Measurements from ENCODE around the gene SH3RF1. TPM values are rescaled to one million over a fixed set of nuclear protein-coding genes. Genes with fewer than 3 reads are reported as not detected.

SH3RF1 gene
- total and polyA plus RNA-seq, 8 donors, result 3.4 to 47.8 (median 18.9) TPM

- peaks cover 39 to 92% (median 65%) of the 10 kb centered on the region in 4 donors for H3K4me1 ChIP-seq
- peak overlapping the region; percentile 32 to 88 (median 65) for H3K27ac ChIP-seq
- no peak for TF ChIP-seq EP300 (IDR thresholded peaks at IDR 0.05)
- no peak for TF ChIP-seq POLR2A (IDR thresholded peaks at IDR 0.05)
- TF ChIP-seq, protein P1, sequence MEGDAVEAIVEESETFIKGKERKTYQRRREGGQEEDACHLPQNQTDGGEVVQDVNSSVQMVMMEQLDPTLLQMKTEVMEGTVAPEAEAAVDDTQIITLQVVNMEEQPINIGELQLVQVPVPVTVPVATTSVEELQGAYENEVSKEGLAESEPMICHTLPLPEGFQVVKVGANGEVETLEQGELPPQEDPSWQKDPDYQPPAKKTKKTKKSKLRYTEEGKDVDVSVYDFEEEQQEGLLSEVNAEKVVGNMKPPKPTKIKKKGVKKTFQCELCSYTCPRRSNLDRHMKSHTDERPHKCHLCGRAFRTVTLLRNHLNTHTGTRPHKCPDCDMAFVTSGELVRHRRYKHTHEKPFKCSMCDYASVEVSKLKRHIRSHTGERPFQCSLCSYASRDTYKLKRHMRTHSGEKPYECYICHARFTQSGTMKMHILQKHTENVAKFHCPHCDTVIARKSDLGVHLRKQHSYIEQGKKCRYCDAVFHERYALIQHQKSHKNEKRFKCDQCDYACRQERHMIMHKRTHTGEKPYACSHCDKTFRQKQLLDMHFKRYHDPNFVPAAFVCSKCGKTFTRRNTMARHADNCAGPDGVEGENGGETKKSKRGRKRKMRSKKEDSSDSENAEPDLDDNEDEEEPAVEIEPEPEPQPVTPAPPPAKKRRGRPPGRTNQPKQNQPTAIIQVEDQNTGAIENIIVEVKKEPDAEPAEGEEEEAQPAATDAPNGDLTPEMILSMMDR (IDR thresholded peaks at IDR 0.05), result no peak
- TF ChIP-seq POLR2AphosphoS5 (IDR thresholded peaks at IDR 0.05), result peak in 1 of 3 donors; percentile 20
- 29 to 70% (median 48%) methylated on average over 1 of the region's 1 CpG for WGBS, 5 donors
- H3K36me3 ChIP-seq, result no peaks in the 10 kb centered on the region
- intact Hi-C loops (cut with DNase I; ENCODE audit: low total_unique reads), result no loop called here
- H3K9me3 ChIP-seq, result no peaks in the 10 kb centered on the region
- DNase-seq, result no peak
- H3K27me3 ChIP-seq, result no peaks in the 10 kb centered on the region
- H3K4me3 ChIP-seq, result no peak overlapping the region
These were observed 20.0 kb downstream of the SH3RF1 start for GRCh38 chr4:169250796-169251195.

DNA sequence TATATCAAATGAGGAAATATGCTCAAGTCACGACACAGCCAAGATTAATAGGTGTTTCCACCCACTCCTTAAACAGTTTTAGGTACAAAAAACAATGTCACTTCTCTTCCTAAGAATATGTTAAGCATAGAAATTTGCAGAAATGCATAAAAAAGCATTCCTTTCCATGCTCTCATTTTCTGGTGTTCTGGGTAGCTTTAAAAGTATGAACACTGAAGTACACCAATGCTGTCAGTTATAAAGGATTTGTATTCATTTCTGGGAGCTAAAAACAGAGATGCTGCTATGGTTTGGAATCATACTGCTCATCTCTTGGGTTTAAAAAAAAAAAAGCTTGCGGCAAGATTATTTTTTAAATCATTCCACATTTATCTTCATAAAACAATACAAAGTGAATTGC is 20.8 kb downstream of the SH3RF1 start:
- Histone ChIP-seq H3K36me3 (no peaks in the 10 kb centered on the region), H3K4me1 (peaks cover 35 to 90% (median 58%) of the 10 kb centered on the region in 4 donors), H3K27ac (peak overlapping the region in 4 of 5 donors; percentile 63 to 88 (median 75)), H3K4me3 (no peak overlapping the region), H3K27me3 (no peaks in the 10 kb centered on the region), H3K9me3 (no peaks in the 10 kb centered on the region)
- 28 to 45% (median 42%) methylated on average over 2 of the region's 2 CpGs for WGBS, 5 donors
- no peak for DNase-seq
- TF ChIP-seq, protein P1 (IDR thresholded peaks at IDR 0.05), result no peak
- no peak for TF ChIP-seq EP300 (IDR thresholded peaks at IDR 0.05)
- no peak for TF ChIP-seq POLR2AphosphoS5 (IDR thresholded peaks at IDR 0.05)
- TF ChIP-seq POLR2A (IDR thresholded peaks at IDR 0.05), result no peak
- intact Hi-C loops (cut with DNase I; ENCODE audit: low total_unique reads), result no loop called here

GRCh38 chr4:169249214-169249973 is 21.4 kb downstream of the SH3RF1 start:
- Histone ChIP-seq H3K27ac (peak overlapping the region; percentile 63 to 88 (median 83)), H3K27me3 (no peaks in the 10 kb centered on the region), H3K4me1 (peaks cover 29 to 90% (median 53%) of the 10 kb centered on the region in 4 donors), H3K4me3 (no peak overlapping the region), H3K36me3 (no peaks in the 10 kb centered on the region), H3K9me3 (no peaks in the 10 kb centered on the region)
- DNase-seq, result peak in 1 of 2 donors; percentile 83
- WGBS, 5 donors, result 41 to 49% (median 45%) methylated on average over 6 of the region's 6 CpGs
- no peak for TF ChIP-seq EP300 (IDR thresholded peaks at IDR 0.05)
- TF ChIP-seq, protein P1 (IDR thresholded peaks at IDR 0.05), result no peak
- TF ChIP-seq POLR2AphosphoS5 (IDR thresholded peaks at IDR 0.05), result peak in 2 of 3 donors; percentile 51 to 79
- intact Hi-C loops (cut with DNase I; ENCODE audit: low total_unique reads), result no loop called here

DNA sequence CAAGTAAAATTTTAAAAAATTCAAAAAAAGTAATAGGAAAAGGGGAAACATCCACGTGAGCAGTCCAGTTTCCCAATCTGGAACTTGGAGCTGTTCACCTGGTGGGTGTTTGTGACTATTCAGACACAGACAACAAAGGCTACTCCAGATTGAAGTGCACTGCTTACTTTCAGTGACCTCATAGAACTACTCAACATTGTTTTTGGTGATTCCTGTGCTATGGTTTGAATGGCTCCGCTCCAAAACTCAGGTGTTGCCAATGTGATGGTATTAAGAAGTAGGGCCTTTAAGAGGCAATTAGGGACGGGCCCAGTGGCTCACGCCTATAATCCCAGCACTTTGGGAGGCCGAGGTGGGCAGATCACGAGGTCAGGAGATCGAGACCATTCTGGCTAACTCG is 22.1 kb downstream of the SH3RF1 start:
- H3K27me3 ChIP-seq, result no peaks in the 10 kb centered on the region
- intact Hi-C loops (cut with DNase I; ENCODE audit: low total_unique reads), result no loop called here
- TF ChIP-seq POLR2A (IDR thresholded peaks at IDR 0.05), result no peak
- TF ChIP-seq EP300 (IDR thresholded peaks at IDR 0.05), result no peak
- TF ChIP-seq POLR2AphosphoS5 (IDR thresholded peaks at IDR 0.05), result no peak
- TF ChIP-seq, protein P1 (IDR thresholded peaks at IDR 0.05), result no peak
- DNase-seq, result no peak
- H3K27ac ChIP-seq, result peak overlapping the region; percentile 23 to 88 (median 72)
- H3K4me3 ChIP-seq, result no peak overlapping the region
- H3K9me3 ChIP-seq, result no peaks in the 10 kb centered on the region
- H3K36me3 ChIP-seq, result no peaks in the 10 kb centered on the region
- peaks cover 32 to 90% (median 53%) of the 10 kb centered on the region in 4 donors for H3K4me1 ChIP-seq
- 92 to 96% (median 93%) methylated on average over 8 of the region's 8 CpGs for WGBS, 5 donors
